HepG2 (cell line): ENCODE data around the gene ADCY9. TPM values are rescaled to one million over a fixed set of nuclear protein-coding genes. Genes with fewer than 3 reads are reported as not detected.

ENCODE experiments used
- ATAC-seq: fragments of 200-7000 bp; cut with Tn5 transposase; 3 replicates; pipeline ENCODE4 v1.9.1; 2020; ENCODE audit warnings: mild to moderate bottlenecking, moderate library complexity
- BruUV-seq: library from RNA; stranded (reverse); fragments of 400-500 nt; replicated peaks from 2 replicates; lab custom pipeline; 2021; lab: Mats Ljungman, UMichigan
- CTCF ChIA-PET: fragments of 300-600 bp; formaldehyde crosslinking; extraction: SDS; loops from one replicate; lab custom pipeline; 2021; ENCODE audit warnings: low total read pairs, inconsistent platforms, low intra/inter-chr PET ratio; lab: Yijun Ruan, JAX
- POLR2A ChIA-PET: fragments of 350-600 bp; sonication (Branson Sonifier 250); formaldehyde crosslinking; loops from one replicate; lab custom pipeline; 2020; ENCODE audit warnings: antibody characterized with exemption, inconsistent platforms; lab: Yijun Ruan, JAX
- DNase-seq: peaks from one replicate; pipeline ENCODE4 v3.0.0-alpha.2; 2015; ENCODE audit warnings: low spot score
- FAIRE-seq: peaks from 3 replicates; lab custom pipeline; 2011; peaks lifted over from hg19 to GRCh38; lab: Jason Lieb, UNC
- H2AFZ ChIP-seq: one replicate; pipeline ENCODE4 v1.6.1; 2011; ENCODE audit warnings: low read length, inconsistent platforms
- H3K27ac ChIP-seq: fragments of 300-600 bp; 3 replicates; pipeline ENCODE4 v1.8.0; 2011; ENCODE audit warnings: mixed run types, mild to moderate bottlenecking, mixed read lengths, low read length, inconsistent platforms; ENCODE audit not compliant: insufficient read depth; ENCODE audit errors: extremely low read length
- H3K27me3 ChIP-seq, 2 experiments: fragments of 200-600 bp in 1 of 2; 2 replicates in 1 of 2; 3 replicates in 1 of 2; pipeline versions ENCODE4 v1.6.0 to v1.8.0; 2011; ENCODE audit warnings: low read length in 2 of 2, mild to moderate bottlenecking in 2 of 2, moderate library complexity in 2 of 2, inconsistent platforms in 1 of 2; ENCODE audit not compliant: insufficient read depth in 2 of 2, control insufficient read depth in 1 of 2
- H3K36me3 ChIP-seq, 2 experiments: fragments of 200-600 bp in 1 of 2; replicated peaks in 1 of 2; 2 replicates in 1 of 2; 3 replicates in 1 of 2; pipeline versions ENCODE4 v1.5.1 to v1.8.0; 2011; ENCODE audit warnings: low read length in 2 of 2, inconsistent platforms in 1 of 2; ENCODE audit not compliant: insufficient read depth in 2 of 2, control insufficient read depth in 1 of 2
- H3K4me1 ChIP-seq: 2 replicates; pipeline ENCODE4 v1.5.1; 2012; ENCODE audit warnings: low read length, inconsistent platforms; ENCODE audit not compliant: insufficient read depth
- H3K4me2 ChIP-seq: 2 replicates; pipeline ENCODE4 v1.6.0; 2011; ENCODE audit warnings: low read depth, low read length, inconsistent platforms
- H3K4me3 ChIP-seq, 3 experiments: fragments of 200-600 bp in 1 of 3; sonication (generic), shearing (Covaris generic) in 1 of 3; replicated peaks in 1 of 3; 2 replicates each; pipeline ENCODE4 v1.5.1; 2011 to 2016; ENCODE audit warnings: low read length in 3 of 3, inconsistent platforms in 2 of 3, low read depth in 2 of 3, mild to moderate bottlenecking in 2 of 3, control low read depth in 1 of 3, mixed read lengths in 1 of 3; ENCODE audit not compliant: insufficient read depth in 1 of 3
- H3K79me2 ChIP-seq: one replicate; pipeline ENCODE4 v1.6.1; 2011; ENCODE audit warnings: low read length, inconsistent platforms; ENCODE audit not compliant: insufficient read depth
- H3K9ac ChIP-seq: 2 replicates; pipeline ENCODE4 v1.6.0; 2011; ENCODE audit warnings: mild to moderate bottlenecking, low read depth, low read length, inconsistent platforms; ENCODE audit not compliant: insufficient read depth
- H3K9me3 ChIP-seq: 2 replicates; pipeline ENCODE4 v1.5.1; 2012; ENCODE audit warnings: mild to moderate bottlenecking, low read length
- H4K20me1 ChIP-seq: 2 replicates; pipeline ENCODE4 v1.6.0; 2011; ENCODE audit warnings: inconsistent platforms, mild to moderate bottlenecking, low read length, moderate library complexity; ENCODE audit not compliant: insufficient read depth
- HOXA5 ChIP-seq: sonication (generic); formaldehyde crosslinking; IDR thresholded peaks from 2 replicates; pipeline ENCODE4 v1.4.0; 2020; ENCODE audit warnings: missing genetic modification reagents
- SAP130 ChIP-seq: IDR thresholded peaks from 2 replicates; pipeline ENCODE4 v1.6.1; 2016; ENCODE audit warnings: low read depth
- SMARCC2 ChIP-seq: fragments of 450-650 bp; IDR thresholded peaks from 2 replicates; pipeline ENCODE4 v1.6.1; 2017; ENCODE audit warnings: antibody characterized with exemption, mild to moderate bottlenecking
- ZGPAT ChIP-seq: IDR thresholded peaks from 2 replicates; pipeline ENCODE4 v1.6.1; 2016; ENCODE audit warnings: mild to moderate bottlenecking
- ZNF558 ChIP-seq: sonication (generic); formaldehyde crosslinking; IDR thresholded peaks from 2 replicates; pipeline ENCODE4 v1.9.0; 2022; ENCODE audit warnings: mild to moderate bottlenecking, missing genetic modification reagents, borderline replicate concordance
- ZNF781 ChIP-seq: sonication (generic); formaldehyde crosslinking; IDR thresholded peaks from 2 replicates; pipeline ENCODE4 v1.5.1; 2020; ENCODE audit warnings: borderline replicate concordance, mild to moderate bottlenecking, missing genetic modification reagents; ENCODE audit errors: not compliant biosample characterization
- WGBS: methylation state at CpG from one replicate; pipeline ENCODE4 v1.1.6; 2017; ENCODE audit warnings: low lambda C conversion rate; 5-methylcytosine and 5-hydroxymethylcytosine counted together
- in situ Hi-C: cut with HindIII; loops from 2 replicates; pipeline ENCODE4 v1.10.0; 2017; ENCODE audit warnings: low pct_unique_long_range_greater_than_20kb; ENCODE audit not compliant: extremely low pct_ligation_motif_present
- intact Hi-C: fragments of 100-400 bp; cut with micrococcal nuclease; formaldehyde crosslinking; loops from one replicate; pipeline ENCODE4 v1.10.0; 2022; ENCODE audit not compliant: unreplicated experiment
- polyA plus RNA-seq, 8 experiments: library from polyadenylated mRNA; depleted of rRNA in 3 of 8; stranded (reverse) in 7 of 8; unstranded in 1 of 8; fragments of >200 nt; fragmentation: Illumina TruSeq in 4 of 8; extraction: Trizol in 4 of 8; gene quantifications; 2 replicates each; pipeline versions ENCODE4 v1.2.1 to v1.2.3, GENCODE V29; 2011 to 2016; ENCODE audit warnings: low read depth in 4 of 8, missing spikeins in 1 of 8, mixed read lengths in 1 of 8; ENCODE audit not compliant: insufficient read depth in 1 of 8
- total RNA-seq, 5 experiments: library from RNA; depleted of rRNA; stranded (reverse); fragments of >200 nt; fragmentation: Illumina TruSeq; extraction: Trizol; gene quantifications; 2 replicates each; pipeline ENCODE4 v1.2.3, GENCODE V29; 2016; ENCODE audit warnings: low read depth in 1 of 5
- TF ChIP-seq, protein P1 (sequence below): sonication (generic); formaldehyde crosslinking; IDR thresholded peaks from 2 replicates; pipeline ENCODE4; 2020; ENCODE audit warnings: missing genetic modification reagents, mild to moderate bottlenecking, borderline replicate concordance
- TF ChIP-seq, protein P2 (sequence below): sonication (generic); formaldehyde crosslinking; conservative IDR thresholded peaks from 2 replicates; pipeline ENCODE4 v1.4.0; 2020; ENCODE audit warnings: missing genetic modification reagents
- TF ChIP-seq, protein P3 (sequence below): sonication (generic); formaldehyde crosslinking; IDR thresholded peaks from 2 replicates; pipeline ENCODE4 v1.9.0; 2021; ENCODE audit warnings: mild to moderate bottlenecking, missing genetic modification reagents

Gene ADCY9
- total and polyA plus RNA-seq, 2 of the 13 experiments (the other 11 are each of a cell fraction or from before 2014, with no cell fraction given), result 11.2 to 13.9 TPM

- Histone ChIP-seq H4K20me1 (no peaks in the 10 kb centered on the region), H3K79me2 (peaks cover 64% of the 10 kb centered on the region), H3K4me1 (peaks cover 53% of the 10 kb centered on the region), H3K9me3 (no peaks in the 10 kb centered on the region), H3K9ac (peak overlapping the region; percentile 72), H3K27me3 (no peaks in the 10 kb centered on the region; a peak in 1 of 5 replicates), H3K27ac (peak overlapping the region; percentile 91), H3K36me3 (no peaks in the 10 kb centered on the region), H3K4me3 (peak overlapping the region; percentile 79 to 91 (median 84)), H3K4me2 (peak overlapping the region; percentile 92), H2AFZ (no peak overlapping the region)
- ChIA-PET CTCF (no interaction called here), POLR2A (interaction anchor here (1.1 to 3.1 kb wide), 5 partner anchors 44 to 140 kb away, joined by 3 to 10 read pairs (median 4); no protein-coding TSS in a partner anchor)
- intact Hi-C loops, result loop anchor here (10.0 kb wide), 2 partner anchors 149 to 419 kb away; no protein-coding TSS in a partner anchor
- in situ Hi-C loops, result loop anchor here (5.0 kb wide), 1 partner anchor 96 kb away; no protein-coding TSS in a partner anchor
- ATAC-seq, result peak; percentile 50
- no TSS peak for BruUV-seq
- FAIRE-seq, result peak; percentile 98
- 3% methylated on average over 27 of the region's 34 CpGs for WGBS
- peak; percentile 84 for DNase-seq
- TF ChIP-seq HOXA5 (CRISPR knock-in tag), result 0 out of 2 replicates have a peak, but pooled peaks have one; percentile 36
- no peak for TF ChIP-seq ZNF781 (CRISPR knock-in tag)
- TF ChIP-seq, protein P1, sequence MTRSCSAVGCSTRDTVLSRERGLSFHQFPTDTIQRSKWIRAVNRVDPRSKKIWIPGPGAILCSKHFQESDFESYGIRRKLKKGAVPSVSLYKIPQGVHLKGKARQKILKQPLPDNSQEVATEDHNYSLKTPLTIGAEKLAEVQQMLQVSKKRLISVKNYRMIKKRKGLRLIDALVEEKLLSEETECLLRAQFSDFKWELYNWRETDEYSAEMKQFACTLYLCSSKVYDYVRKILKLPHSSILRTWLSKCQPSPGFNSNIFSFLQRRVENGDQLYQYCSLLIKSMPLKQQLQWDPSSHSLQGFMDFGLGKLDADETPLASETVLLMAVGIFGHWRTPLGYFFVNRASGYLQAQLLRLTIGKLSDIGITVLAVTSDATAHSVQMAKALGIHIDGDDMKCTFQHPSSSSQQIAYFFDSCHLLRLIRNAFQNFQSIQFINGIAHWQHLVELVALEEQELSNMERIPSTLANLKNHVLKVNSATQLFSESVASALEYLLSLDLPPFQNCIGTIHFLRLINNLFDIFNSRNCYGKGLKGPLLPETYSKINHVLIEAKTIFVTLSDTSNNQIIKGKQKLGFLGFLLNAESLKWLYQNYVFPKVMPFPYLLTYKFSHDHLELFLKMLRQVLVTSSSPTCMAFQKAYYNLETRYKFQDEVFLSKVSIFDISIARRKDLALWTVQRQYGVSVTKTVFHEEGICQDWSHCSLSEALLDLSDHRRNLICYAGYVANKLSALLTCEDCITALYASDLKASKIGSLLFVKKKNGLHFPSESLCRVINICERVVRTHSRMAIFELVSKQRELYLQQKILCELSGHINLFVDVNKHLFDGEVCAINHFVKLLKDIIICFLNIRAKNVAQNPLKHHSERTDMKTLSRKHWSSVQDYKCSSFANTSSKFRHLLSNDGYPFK (CRISPR knock-in tag), result no peak
- TF ChIP-seq, protein P2, sequence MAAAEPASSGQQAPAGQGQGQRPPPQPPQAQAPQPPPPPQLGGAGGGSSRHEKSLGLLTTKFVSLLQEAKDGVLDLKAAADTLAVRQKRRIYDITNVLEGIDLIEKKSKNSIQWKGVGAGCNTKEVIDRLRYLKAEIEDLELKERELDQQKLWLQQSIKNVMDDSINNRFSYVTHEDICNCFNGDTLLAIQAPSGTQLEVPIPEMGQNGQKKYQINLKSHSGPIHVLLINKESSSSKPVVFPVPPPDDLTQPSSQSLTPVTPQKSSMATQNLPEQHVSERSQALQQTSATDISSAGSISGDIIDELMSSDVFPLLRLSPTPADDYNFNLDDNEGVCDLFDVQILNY (CRISPR knock-in tag), result no peak
- peak; percentile 87 for TF ChIP-seq SAP130 (CRISPR knock-in tag)
- peak; percentile 27; the same call in 1 of the 2 replicates for TF ChIP-seq ZGPAT (CRISPR knock-in tag)
- TF ChIP-seq, protein P3, sequence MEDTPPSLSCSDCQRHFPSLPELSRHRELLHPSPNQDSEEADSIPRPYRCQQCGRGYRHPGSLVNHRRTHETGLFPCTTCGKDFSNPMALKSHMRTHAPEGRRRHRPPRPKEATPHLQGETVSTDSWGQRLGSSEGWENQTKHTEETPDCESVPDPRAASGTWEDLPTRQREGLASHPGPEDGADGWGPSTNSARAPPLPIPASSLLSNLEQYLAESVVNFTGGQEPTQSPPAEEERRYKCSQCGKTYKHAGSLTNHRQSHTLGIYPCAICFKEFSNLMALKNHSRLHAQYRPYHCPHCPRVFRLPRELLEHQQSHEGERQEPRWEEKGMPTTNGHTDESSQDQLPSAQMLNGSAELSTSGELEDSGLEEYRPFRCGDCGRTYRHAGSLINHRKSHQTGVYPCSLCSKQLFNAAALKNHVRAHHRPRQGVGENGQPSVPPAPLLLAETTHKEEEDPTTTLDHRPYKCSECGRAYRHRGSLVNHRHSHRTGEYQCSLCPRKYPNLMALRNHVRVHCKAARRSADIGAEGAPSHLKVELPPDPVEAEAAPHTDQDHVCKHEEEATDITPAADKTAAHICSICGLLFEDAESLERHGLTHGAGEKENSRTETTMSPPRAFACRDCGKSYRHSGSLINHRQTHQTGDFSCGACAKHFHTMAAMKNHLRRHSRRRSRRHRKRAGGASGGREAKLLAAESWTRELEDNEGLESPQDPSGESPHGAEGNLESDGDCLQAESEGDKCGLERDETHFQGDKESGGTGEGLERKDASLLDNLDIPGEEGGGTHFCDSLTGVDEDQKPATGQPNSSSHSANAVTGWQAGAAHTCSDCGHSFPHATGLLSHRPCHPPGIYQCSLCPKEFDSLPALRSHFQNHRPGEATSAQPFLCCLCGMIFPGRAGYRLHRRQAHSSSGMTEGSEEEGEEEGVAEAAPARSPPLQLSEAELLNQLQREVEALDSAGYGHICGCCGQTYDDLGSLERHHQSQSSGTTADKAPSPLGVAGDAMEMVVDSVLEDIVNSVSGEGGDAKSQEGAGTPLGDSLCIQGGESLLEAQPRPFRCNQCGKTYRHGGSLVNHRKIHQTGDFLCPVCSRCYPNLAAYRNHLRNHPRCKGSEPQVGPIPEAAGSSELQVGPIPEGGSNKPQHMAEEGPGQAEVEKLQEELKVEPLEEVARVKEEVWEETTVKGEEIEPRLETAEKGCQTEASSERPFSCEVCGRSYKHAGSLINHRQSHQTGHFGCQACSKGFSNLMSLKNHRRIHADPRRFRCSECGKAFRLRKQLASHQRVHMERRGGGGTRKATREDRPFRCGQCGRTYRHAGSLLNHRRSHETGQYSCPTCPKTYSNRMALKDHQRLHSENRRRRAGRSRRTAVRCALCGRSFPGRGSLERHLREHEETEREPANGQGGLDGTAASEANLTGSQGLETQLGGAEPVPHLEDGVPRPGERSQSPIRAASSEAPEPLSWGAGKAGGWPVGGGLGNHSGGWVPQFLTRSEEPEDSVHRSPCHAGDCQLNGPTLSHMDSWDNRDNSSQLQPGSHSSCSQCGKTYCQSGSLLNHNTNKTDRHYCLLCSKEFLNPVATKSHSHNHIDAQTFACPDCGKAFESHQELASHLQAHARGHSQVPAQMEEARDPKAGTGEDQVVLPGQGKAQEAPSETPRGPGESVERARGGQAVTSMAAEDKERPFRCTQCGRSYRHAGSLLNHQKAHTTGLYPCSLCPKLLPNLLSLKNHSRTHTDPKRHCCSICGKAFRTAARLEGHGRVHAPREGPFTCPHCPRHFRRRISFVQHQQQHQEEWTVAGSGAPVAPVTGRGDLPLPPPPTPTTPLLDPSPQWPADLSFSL (CRISPR knock-in tag), result no peak
- no peak for TF ChIP-seq SMARCC2
- TF ChIP-seq ZNF558, result no peak; the same call in 1 of the 2 replicates
Measured at GRCh38 chr16:4113358-4114256, 2.6 kb downstream of the ADCY9 start.
